Peyer's patch (tissue), 4 donors: ENCODE measurements around the gene MPP7. TPM values are rescaled to one million over a fixed set of nuclear protein-coding genes. Genes with fewer than 3 reads are reported as not detected.

Experiments
- DNase-seq, 3 donors: peaks; one replicate each; pipeline ENCODE4 v3.0.0-alpha.2; 2017 to 2019
- H3K27ac ChIP-seq, 4 donors: fragments of 200-600 bp; sonication (generic); one replicate each; pipeline ENCODE4 v1.5.1; 2016 to 2019
- H3K27me3 ChIP-seq, 2 donors: fragments of 200-600 bp; sonication (generic); one replicate each; pipeline ENCODE4 v1.5.1; 2019
- H3K36me3 ChIP-seq, 3 donors: fragments of 200-600 bp; sonication (generic); one replicate each; pipeline ENCODE4 v1.5.1; 2016 to 2019
- H3K4me1 ChIP-seq, 4 donors: fragments of 200-600 bp; sonication (generic); one replicate each; pipeline ENCODE4 v1.5.1; 2016 to 2019
- H3K4me3 ChIP-seq, 4 donors: fragments of 200-600 bp; sonication (generic); 1 replicate in 3 of 4; 2 replicates in 1 of 4; pipeline ENCODE4 v1.5.1; 2016 to 2019; ENCODE audit warnings: mild to moderate bottlenecking in 1 of 4
- H3K9me3 ChIP-seq, 4 donors: fragments of 200-600 bp; sonication (generic); one replicate each; pipeline ENCODE4 v1.5.1; 2016 to 2019; ENCODE audit warnings: mild to moderate bottlenecking in 1 of 4
- POLR2A ChIP-seq, 2 donors: fragments of 450-650 bp; IDR thresholded peaks; one replicate each; pipeline ENCODE4 v1.5.1; 2017; ENCODE audit warnings: antibody characterized with exemption in 2 of 2, mild to moderate bottlenecking in 2 of 2, moderate library complexity in 2 of 2
- total RNA-seq, 4 donors: library from RNA; depleted of rRNA; stranded (reverse); fragments of >200 nt; gene quantifications; one replicate each; pipeline ENCODE4 v1.1.0, GENCODE V29; 2016
- TF ChIP-seq, protein P1 (sequence below), 6 experiments: fragments of 450-650 bp in 4 of 6; fragments of 200-600 bp in 2 of 6; sonication (generic) in 1 of 6; IDR thresholded peaks; one replicate each; pipeline ENCODE4 v1.5.1; 2017 to 2019; ENCODE audit warnings: antibody characterized with exemption in 6 of 6, mild to moderate bottlenecking in 3 of 6, moderate library complexity in 1 of 6

The MPP7 gene
- total RNA-seq, 4 donors from 2014 or later: 9.9 to 15.4 (median 13.2) TPM

DNA sequence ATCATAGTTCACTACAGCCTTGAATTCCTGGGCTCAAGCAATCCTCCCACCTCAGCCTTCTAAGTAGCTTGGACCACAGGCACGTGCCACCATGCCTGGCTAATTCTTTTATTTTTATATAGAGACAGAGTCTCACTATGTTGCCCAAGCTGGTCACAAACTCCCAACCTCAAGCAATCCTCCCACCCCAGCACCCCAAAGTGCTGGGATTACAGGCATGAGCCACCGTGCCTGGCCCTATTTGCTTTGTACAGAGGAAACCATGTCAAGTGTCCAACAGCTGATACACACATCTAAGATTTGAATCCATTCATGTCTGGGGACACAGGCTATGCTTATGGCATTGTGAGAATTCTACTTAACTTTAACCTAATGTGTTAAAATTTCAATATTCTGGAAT, 29.9 kb upstream of the MPP7 start:
- Histone ChIP-seq H3K9me3 (no peaks in the 10 kb centered on the region), H3K36me3 (no peaks in the 10 kb centered on the region), H3K27ac (peak overlapping the region; percentile 70 to 83 (median 79)), H3K27me3 (no peaks in the 10 kb centered on the region), H3K4me3 (peak overlapping the region in 2 of 4 donors; percentile 18 to 32), H3K4me1 (no peaks in the 10 kb centered on the region)
- no peak for DNase-seq
- TF ChIP-seq POLR2A (IDR thresholded peaks at IDR 0.05): no peak
- TF ChIP-seq, protein P1, sequence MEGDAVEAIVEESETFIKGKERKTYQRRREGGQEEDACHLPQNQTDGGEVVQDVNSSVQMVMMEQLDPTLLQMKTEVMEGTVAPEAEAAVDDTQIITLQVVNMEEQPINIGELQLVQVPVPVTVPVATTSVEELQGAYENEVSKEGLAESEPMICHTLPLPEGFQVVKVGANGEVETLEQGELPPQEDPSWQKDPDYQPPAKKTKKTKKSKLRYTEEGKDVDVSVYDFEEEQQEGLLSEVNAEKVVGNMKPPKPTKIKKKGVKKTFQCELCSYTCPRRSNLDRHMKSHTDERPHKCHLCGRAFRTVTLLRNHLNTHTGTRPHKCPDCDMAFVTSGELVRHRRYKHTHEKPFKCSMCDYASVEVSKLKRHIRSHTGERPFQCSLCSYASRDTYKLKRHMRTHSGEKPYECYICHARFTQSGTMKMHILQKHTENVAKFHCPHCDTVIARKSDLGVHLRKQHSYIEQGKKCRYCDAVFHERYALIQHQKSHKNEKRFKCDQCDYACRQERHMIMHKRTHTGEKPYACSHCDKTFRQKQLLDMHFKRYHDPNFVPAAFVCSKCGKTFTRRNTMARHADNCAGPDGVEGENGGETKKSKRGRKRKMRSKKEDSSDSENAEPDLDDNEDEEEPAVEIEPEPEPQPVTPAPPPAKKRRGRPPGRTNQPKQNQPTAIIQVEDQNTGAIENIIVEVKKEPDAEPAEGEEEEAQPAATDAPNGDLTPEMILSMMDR (IDR thresholded peaks at IDR 0.05): no peak

DNA sequence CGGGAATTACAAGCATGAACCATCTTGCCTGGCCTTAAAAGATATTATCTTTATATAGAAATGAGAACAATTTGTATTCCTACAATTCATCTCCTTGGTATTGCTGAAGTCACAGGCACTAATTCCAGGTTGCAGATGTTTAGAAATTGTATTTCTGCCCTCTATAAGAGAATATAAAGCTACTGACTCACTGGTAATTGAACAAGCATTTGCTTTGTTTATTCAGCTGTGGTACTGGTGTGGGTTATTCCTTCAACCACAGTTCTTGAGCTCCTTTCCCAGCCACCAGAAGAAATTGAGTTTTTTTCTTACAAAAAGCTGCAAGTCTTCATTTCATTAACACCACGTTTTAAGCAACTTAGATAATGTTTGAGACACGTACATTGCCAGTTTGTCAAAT, 29.0 kb upstream of the MPP7 start:
- H3K27me3 ChIP-seq: no peaks in the 10 kb centered on the region
- H3K9me3 ChIP-seq: no peaks in the 10 kb centered on the region
- no peak overlapping the region for H3K4me3 ChIP-seq
- TF ChIP-seq POLR2A (IDR thresholded peaks at IDR 0.05): no peak
- DNase-seq: no peak
- H3K4me1 ChIP-seq: no peaks in the 10 kb centered on the region
- no peaks in the 10 kb centered on the region for H3K36me3 ChIP-seq
- peak overlapping the region in 3 of 4 donors; percentile 5 to 83 (median 78) for H3K27ac ChIP-seq

DNA sequence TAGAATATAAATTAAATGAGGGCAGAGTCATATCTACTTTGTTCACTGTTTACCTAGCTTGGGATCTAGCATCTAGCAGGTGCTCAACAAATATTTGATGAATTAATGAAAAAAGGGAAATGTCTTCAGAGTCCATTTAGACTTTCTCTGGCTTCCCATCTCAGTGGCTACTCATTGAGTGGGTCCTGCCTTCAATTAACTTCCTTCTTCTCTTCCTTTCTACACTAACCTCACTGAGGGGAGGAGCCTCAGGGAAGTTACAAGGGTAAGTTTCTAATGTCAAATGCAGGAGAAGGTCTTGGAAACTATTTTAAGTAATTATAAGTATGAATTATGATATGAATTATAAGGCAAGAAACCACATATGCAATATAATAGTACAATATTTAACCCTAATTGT, 28.2 kb upstream of the MPP7 start:
- Histone ChIP-seq H3K27ac (peak overlapping the region in 2 of 4 donors; percentile 38 to 83), H3K36me3 (no peaks in the 10 kb centered on the region), H3K4me1 (no peaks in the 10 kb centered on the region), H3K9me3 (no peaks in the 10 kb centered on the region), H3K27me3 (no peaks in the 10 kb centered on the region), H3K4me3 (no peak overlapping the region)
- TF ChIP-seq POLR2A (IDR thresholded peaks at IDR 0.05): no peak
- TF ChIP-seq, protein P1 (IDR thresholded peaks at IDR 0.05): no peak
- no peak for DNase-seq

DNA sequence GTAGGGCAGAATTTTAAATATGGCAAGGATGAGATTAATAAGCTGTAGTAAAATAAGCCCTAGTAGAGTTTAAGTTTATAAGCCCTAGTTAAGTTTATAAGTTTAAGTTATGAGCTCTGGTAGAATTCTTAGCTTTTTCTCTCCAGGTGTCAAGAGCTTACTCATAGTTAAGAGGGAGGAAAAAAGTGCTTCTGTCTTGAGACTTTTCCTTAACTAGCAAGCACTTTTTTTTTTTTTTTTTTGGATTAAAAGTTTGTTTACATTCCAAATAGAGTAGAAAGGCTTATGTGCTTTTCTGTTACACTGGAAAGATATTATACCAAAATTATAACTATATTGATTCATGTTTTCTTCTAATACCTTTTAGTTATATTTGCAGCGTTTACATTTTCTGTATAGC, 25.5 kb upstream of the MPP7 start:
- Histone ChIP-seq H3K4me3 (no peak overlapping the region), H3K27ac (peak overlapping the region in 1 of 4 donors; percentile 43), H3K9me3 (no peaks in the 10 kb centered on the region), H3K36me3 (no peaks in the 10 kb centered on the region), H3K27me3 (no peaks in the 10 kb centered on the region), H3K4me1 (no peaks in the 10 kb centered on the region)
- no peak for DNase-seq
- TF ChIP-seq, protein P1 (IDR thresholded peaks at IDR 0.05): no peak
- TF ChIP-seq POLR2A (IDR thresholded peaks at IDR 0.05): no peak

DNA sequence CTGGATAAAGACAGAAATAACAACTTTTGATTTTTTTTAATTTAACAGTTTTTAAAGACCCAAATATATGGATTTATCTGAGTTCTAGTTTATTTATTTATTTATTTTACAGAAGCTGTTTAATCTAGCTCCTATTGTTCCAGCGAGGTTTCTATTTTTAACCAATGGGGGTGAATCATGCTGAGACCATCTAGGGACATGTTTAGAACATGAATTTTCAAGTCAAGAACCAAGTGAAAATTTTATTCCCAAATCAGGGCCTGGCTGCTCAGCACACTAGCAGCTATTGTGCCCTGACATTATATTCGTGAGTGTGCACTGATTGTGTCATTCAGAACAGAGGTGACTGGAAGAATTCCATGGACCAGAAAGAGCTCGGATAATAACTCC, 24.6 kb upstream of the MPP7 start:
- no peaks in the 10 kb centered on the region for H3K27me3 ChIP-seq
- no peak for TF ChIP-seq POLR2A (IDR thresholded peaks at IDR 0.05)
- TF ChIP-seq, protein P1 (IDR thresholded peaks at IDR 0.05): no peak
- H3K27ac ChIP-seq: peak overlapping the region in 1 of 4 donors; percentile 43
- no peak overlapping the region for H3K4me3 ChIP-seq
- H3K4me1 ChIP-seq: no peaks in the 10 kb centered on the region
- no peaks in the 10 kb centered on the region for H3K36me3 ChIP-seq
- DNase-seq: no peak
- H3K9me3 ChIP-seq: no peaks in the 10 kb centered on the region

DNA sequence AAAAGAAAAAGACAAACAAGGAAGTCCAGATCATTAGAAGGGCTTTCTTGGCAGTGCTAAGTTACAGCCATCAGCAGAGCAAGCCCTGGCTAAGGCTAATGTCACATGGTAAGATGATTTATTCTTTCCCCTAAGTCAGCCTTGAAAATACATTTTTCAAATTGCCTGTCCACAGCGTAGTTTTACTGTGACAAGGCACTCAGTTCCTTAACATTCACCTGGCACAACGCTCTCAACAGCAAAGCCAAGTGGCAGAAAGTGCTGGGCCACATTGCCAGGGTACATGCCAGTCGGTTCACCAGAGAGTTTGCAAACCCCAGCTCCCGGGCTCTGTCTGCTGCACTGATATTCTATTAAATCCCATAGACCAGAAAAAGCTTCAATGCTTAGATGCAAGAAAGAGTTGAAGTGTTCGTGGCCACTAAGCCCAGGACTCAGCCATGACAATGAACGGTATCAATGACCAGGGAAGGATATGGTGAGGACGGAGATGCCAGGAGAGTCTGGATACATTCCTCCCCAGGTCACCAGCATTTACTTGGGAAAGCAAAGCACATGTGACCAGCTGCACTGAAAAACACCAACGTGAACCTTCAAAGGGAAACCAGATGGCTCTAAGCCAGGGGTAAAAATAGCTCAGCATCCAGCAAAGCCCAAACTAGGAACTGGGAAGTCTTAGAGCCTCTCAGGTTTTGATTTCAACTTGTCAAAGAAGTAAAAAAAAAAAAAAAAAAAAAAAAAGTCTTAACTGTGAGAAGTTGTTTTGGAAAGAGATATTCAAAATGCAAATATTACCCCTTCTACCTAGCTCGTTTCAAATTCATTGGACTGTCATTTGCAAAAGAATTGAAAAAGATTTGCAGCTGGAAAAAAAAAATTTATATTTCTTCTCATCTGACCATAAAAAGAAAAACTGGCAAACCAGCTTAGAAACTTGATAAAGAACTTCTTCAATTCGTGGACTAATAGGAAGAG, 23.9 kb upstream of the MPP7 start:
- Histone ChIP-seq H3K27me3 (no peaks in the 10 kb centered on the region), H3K36me3 (no peaks in the 10 kb centered on the region), H3K27ac (peak overlapping the region in 2 of 4 donors; percentile 12 to 52), H3K9me3 (no peaks in the 10 kb centered on the region), H3K4me3 (no peak overlapping the region), H3K4me1 (no peaks in the 10 kb centered on the region)
- DNase-seq: no peak
- TF ChIP-seq POLR2A (IDR thresholded peaks at IDR 0.05): no peak
- TF ChIP-seq, protein P1 (IDR thresholded peaks at IDR 0.05): no peak
